ENCODE results near the gene BLID.

DNA sequence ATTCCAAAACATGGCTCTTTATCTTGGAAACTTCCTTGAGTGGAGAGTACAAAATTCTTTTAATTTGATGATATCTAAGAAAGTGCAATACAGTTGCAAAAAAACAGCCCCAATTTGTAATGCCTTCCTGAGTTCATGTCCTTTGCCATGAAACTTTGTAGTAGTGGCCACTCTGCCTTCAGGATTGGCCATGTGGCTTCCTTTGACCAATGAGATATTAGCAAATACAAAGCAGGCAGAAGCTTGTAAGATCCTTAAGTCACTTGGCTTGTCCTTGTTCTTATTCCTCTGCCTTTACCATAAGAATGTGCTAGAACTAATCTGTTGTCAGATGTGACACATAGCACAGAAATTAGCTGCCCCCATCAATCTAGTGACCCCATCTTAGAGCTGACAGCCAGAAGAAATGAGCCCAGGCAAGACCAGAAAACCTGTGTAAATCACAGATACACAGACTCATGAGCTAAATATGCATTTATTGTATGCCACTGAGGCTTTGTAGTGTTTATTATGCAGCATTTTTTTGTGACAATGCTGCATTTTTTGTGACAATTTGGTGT lies 29.8 kb upstream of the BLID start:
- TF ChIP-seq, protein P1, sequence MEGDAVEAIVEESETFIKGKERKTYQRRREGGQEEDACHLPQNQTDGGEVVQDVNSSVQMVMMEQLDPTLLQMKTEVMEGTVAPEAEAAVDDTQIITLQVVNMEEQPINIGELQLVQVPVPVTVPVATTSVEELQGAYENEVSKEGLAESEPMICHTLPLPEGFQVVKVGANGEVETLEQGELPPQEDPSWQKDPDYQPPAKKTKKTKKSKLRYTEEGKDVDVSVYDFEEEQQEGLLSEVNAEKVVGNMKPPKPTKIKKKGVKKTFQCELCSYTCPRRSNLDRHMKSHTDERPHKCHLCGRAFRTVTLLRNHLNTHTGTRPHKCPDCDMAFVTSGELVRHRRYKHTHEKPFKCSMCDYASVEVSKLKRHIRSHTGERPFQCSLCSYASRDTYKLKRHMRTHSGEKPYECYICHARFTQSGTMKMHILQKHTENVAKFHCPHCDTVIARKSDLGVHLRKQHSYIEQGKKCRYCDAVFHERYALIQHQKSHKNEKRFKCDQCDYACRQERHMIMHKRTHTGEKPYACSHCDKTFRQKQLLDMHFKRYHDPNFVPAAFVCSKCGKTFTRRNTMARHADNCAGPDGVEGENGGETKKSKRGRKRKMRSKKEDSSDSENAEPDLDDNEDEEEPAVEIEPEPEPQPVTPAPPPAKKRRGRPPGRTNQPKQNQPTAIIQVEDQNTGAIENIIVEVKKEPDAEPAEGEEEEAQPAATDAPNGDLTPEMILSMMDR (IDR thresholded peaks at IDR 0.05 in 4 of 5, conservative IDR thresholded peaks at IDR 0.05 in 1 of 5), result no peak
- TF ChIP-seq POLR2A (IDR thresholded peaks at IDR 0.05), result no peak

All from gastrocnemius medialis (tissue), 4 donors.